Measurements from ENCODE around the gene NUAK1.

NUAK1 gene

DNA sequence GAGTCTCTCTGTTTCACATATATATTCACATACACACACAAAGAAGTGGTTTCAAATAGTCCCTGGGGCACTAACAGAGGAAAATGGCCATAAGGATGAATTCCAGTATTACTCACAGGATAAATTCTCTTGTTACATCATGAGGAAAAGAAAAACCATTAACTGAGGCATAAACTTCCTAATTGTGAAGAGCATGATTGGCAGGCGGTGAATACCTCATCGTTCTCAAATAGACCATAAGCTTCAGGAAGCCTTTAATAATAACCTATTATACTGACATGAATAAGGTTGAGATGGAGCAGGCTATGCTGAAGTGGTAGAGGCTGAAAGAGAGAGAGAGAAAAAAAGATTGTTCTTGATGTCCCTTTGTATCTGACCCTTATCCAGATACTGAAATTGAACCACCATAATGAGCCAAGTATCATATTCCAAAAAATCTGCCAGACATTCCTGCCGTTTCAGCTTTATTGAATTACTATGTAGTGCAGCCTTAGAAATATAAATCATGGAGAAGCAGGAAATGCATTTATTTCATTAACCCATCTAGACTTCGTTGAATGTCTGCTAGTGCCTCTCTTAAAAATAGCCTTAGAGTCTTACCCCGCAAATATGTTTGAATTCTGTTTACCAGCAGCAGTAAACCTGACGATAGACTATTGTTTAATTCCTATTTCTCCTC lies 86.8 kb downstream of the NUAK1 start:
- DNase-seq: no peak

DNA sequence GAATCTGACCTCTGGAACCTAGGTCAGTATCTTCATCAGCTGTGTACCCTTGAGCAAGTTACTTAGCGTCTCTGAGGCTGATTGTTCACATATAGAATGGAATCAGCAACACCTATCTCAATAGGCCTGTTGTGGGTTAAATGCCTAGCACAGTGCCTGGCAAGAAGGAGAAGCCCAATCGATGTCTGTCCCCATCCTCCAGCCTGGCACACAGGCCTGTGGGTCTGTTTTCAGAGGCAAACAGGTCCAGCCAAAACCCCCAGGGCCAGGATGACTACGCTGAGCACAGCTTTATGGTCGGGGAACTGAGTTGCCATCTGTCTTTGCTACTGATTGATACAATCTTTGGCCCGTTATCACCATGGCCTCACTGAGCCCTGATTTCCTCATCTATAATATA lies 89.2 kb downstream of the NUAK1 start:
- DNase-seq: no peak

DNA sequence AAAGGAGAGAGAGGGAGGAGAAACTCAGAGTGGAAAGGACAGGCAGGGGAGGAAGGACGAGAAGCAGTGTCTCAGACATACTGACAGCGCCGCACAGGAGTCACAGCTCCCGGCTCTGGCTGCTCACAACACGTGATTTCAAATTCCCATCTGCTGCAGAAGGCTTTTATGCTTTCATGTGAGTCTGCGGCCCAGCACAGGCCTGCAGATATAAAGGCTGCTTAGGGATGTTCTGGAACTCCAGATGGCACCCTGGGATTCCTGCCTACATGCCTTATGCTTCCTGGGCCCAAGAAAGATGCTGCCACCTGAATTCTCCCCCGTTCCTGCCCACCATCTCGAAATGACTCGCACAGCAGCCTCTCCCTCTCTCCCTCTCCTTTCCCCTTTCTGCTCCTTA lies 89.6 kb downstream of the NUAK1 start:
- DNase-seq: no peak

DNA sequence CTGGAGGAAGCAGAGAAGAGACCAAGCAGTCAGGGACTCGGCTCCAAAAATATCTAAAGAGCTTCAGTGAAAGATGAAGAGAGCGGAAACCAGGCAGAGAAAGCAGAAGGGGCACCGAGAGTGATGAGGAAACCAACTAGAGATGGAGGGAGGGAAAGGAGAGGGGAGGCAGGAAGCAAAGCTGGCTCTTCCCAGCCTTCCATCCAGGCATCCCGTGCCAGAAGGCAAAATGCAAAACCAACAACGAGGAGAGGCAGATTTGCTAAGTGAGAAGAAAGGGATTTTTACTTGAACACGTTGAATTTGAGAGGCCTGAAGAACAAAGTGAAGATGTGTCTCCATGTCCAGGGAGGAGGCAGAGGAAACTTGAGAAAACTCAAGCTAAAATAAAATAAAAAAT lies 90.1 kb downstream of the NUAK1 start:
- no peak for DNase-seq

DNA sequence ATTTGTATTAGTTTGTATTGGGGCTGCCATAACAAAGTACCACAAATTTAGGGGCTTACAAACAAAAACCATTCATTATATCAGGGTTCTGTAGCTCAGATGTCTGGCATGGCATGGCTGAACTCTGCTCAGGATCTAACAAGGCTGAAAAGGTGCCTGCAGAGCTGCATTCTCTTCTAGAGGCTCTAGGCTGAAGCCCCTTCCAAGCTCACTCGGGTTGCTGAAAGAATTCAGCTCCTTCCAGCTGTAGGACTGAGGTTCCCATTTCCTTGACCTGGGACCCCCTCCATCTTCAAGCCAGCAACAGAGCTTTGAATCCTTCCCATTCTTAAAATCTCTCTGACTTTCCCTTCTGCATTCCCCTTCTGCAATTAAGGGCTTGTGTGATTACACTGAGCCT lies 90.7 kb downstream of the NUAK1 start:
- DNase-seq: no peak

DNA sequence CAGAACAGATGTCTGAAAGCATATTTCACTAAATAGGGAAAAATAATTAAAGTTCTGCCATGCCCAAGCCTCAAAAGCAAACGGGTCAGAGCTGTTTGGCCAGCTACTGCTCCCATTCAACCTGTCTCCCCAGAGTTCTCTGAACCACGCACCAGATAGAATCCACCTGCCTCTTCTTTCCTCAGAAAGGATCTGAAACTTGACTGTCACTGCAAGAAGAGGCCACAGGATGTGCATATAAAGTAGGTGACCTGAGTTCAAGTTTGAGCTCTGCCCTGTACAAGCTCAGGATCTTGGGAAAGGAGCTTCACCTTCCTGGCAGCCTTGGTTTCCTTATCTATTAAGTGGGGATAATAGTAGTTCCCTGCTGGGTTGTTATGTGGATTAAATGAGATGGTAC lies 91.8 kb downstream of the NUAK1 start:
- no peak for DNase-seq

DNA sequence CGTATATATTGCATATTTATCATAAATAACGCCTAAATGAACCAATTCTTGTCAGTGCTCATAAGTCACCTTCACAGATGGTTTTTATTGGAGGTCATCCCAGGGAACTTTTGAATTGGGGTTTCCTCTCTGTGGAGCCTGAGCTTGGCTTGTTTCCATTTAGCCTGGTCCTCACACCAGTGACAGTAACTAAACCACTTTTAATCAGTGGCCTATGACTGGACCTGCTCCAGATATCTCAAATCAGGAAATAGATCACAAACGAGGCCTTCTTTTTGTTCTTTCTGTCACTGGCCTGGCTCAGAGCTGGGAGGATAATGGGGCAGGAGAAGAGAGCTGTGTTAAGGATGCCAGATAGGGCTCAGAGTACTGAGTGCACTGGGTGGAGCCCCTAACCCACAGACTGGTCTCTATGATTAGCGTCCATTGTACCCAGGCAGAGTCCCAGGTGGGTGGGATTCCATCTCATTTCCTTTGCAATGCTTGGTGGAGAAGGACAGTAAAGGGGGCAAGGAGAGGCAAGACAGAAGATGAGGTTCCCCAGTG lies 92.4 kb downstream of the NUAK1 start:
- no peak for DNase-seq

DNA sequence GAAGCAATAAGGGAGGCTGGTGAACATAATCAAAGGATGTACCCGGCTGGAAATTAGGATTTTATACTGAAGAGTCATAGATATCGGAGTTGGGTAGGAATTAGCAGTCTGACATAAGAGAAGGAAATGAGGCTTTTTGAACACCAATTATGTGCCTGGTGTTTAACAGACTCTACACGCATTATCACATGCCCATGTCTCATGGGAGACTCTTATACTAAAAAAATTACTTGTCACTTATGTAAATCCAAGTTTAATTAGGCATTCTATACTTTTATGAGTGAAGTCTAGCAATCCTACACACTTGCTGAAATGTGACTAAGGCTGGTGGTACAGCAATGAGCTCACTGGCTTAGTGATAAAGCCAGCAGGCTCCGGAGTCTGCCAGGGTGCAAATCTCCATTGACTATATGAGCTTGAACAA lies 93.5 kb downstream of the NUAK1 start:
- no peak for DNase-seq

DNA sequence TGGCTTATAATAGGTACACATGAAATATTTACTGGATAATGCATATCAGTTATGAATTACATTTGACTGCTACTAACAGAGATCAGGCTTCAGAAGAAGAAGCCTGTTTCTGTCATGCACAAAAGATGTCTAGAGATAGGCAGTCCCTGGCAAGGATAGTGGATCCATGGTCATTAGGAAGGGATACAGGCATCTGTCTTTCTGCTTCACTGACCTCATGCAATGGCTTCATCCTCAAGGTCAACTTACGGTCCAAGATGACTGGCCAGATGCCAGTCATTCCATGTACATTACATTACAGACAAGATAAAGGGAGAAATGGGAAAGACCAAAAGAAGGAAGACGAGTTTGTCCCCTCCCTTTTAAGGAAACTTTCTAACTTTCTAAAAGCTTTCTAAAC lies 94.0 kb downstream of the NUAK1 start:
- DNase-seq: no peak

DNA sequence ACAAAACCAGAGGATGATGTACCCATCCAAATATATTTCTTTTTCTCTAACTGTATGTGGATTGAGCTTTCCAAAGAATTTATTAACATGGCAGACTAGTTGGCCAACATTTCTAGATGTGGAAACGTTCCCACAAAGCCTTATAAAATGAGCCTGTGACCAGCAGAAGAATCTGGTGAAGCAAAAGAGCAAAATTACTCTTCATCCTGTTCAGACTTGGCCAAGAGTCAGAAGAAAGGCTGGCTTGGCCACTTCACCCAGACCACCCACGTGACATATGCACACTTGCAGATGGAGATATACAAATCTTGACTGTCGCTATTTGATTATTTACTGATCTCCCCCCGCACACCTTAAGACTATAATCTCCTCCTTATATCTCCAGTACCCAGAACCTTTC lies 96.7 kb downstream of the NUAK1 start:
- no peak for DNase-seq

DNA sequence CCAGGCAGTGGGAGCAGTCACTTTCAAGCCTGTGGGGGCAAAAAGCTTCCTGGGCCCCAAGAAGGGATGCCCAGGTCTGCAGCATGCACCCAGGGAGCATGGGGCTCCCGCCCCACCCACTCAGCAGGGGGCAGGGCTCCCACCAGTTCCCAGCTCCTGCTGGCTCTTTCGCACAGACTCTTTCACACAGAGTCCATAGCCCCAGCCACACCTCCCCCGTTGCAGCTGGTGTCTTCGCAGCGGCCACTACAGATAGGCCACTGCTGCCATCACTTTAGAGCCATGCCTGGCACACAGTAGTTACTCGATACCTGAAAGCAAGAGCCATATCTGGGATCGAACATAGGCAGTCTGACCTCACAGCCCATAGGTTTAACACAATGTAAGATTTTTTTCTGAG lies 98.2 kb downstream of the NUAK1 start:
- no peak for DNase-seq

DNA sequence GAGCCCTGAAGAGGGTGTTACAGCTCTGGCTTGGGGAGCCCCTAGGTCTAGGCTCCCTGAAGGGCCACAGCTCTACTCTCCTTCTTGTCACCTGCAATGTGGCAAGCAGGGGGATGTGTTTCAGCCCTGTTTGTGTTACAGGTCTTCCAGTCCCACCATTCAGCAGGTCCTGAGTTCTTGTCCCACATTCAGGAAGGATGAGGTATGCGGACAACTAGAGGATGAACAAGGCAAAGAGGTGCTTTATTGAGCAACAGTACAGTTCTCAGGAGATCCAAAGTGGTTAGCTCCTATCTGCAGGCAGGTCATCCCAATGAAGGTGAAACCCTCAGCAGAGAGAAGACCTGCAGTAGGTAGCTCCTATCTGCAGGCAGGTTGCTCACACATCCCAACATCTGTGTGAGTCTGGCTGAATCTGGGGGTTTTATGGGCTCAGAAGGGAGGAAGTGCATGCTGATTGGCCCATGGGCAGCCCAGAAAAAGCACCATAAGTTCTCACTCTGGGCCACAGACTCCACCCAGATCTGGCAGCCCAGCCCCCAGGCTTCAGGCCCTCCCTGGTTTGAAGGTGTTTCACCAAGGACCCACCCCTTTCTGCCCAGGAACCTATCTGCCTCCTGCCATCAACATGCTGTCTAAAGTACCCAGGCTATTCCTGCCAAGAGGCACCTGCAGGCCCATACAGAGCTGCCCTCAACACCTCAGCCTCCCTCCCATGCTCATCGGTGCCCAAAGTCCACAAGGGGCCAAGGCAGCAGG lies 98.9 kb downstream of the NUAK1 start:
- no peak for DNase-seq

DNA sequence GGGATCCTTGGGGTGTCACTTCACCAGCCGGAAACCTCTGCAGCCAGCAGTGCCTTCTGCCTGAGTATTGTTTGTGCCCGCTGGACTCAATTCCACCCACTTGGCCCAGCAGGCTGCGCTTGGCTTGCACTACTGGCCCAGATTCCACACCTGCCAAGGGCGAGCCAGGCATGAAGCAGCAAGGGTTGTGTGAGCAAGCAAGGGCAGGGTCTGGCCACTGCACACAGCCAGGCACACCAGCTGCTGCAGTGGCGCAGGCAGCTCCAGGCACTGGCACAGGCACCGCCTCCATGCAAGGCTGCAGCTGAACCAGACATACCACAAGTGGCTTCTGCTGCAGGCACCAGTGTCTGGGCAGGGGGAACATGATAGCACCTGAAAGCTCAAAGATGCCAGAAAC lies 99.5 kb downstream of the NUAK1 start:
- DNase-seq: no peak

DNA sequence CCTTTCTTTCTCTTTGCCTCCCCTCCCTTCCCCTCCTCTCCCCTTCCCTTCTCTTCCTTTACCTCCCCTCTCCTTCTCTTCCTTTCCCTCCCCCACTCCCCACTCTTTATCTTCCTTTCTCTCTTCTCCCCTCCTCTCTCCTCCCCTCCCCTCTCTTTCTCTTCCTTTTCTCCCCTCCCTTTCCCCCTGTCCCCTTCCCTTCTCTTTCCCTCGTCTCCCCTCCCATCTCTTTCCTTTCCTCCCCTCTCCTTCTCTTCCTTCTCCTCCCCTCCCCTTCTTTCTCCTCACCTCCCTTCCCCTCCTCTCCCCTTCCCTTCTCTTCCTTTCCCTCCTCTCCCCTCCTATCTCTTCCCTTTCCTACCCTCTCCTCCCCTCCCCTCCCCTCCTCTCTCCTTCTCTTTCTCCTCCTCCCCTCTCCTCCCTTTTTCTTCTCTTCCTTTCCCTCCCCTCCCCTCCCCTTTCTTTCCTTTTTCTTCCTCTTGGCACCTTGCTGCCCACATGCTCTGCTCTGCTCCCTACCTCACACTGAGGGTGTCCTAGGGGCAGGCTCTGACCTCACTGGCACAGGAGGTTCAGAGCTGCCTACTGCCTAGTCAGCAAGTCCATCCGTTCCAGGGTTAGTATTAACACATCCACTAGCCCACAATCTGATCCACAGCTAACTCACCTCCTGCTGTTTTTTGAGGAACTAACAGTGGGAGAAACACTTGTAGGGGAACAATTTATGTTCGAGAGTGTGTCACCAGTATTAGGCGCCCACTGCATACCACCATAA lies 101.0 kb downstream of the NUAK1 start:
- DNase-seq: no peak

DNA sequence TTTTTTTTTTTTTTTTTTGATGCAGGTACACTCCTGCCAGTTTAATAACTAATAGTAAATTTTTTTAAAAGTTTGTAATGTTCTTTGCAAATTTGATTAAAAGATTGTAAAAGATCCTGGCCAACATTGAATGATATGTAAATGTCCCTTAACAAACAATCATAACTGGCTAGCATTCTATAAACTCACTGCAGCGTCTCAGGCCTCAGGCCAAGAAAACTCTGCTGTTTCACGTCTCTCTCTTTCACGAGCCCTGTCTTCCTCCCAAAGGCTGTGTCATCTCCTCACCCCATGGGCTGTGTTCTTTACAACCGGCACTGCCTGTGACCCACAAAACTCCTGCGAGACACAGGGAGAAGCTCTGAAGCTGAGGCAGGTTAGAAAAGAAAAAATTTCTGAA lies 103.3 kb downstream of the NUAK1 start:
- no peak for DNase-seq

DNA sequence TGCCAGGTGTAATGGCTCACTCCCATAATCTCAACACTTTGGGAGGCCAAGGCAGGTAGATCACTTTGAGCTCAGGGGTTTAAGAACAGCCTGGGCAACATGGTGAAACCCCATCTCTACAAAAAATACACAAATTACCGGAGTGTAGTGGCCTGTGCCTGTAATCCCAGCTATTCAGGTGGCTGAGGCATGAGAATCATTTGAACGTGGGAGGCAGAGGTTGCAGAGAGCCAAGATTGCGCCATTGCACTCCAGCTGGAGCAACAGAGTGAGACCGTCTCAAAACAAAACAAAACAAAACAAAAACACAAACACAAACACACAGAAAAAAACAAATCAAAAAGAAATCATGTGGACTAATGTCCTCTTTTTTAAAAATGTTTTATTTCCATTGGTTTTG lies 104.4 kb downstream of the NUAK1 start:
- no peak for DNase-seq

DNA sequence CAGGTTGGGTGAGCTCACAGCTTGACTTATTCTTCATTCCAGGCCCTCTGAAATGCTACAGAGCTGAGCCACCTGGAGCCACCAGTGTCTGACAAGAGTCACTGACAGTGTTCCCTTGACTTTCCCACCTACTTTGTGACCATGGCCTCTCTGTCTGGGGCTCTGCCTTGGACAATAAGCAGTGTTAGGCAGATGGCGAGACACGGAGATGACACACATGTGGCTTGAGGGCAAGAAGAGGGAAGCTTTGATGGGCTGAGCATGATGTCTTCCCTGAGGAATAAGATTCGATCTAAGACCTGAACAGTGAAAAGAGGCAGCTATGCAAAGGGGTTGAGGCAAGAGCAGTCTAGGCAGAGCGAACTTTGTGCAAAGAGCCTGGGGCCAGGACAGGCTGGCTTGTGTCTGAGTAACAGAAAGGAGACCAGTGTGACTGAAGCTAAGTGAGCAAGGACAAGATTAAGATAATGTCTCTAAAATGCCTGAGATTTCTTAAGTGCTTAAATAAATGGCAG lies 105.5 kb downstream of the NUAK1 start:
- no peak for DNase-seq

DNA sequence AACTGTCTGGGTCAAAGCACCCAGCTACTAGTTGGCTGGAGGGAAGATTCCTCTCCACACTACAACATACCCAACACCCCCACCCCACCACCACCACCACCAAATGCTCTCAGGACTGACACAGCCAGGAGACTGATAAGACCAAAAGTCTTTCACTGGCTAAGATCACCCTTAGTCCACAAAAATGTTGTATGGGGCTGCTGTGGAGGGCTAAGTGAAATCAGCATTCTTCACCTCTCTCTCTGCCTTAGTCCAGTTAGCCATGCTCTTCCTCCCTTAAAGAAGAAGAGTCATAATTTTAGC lies 106.2 kb downstream of the NUAK1 start:
- DNase-seq: no peak

DNA sequence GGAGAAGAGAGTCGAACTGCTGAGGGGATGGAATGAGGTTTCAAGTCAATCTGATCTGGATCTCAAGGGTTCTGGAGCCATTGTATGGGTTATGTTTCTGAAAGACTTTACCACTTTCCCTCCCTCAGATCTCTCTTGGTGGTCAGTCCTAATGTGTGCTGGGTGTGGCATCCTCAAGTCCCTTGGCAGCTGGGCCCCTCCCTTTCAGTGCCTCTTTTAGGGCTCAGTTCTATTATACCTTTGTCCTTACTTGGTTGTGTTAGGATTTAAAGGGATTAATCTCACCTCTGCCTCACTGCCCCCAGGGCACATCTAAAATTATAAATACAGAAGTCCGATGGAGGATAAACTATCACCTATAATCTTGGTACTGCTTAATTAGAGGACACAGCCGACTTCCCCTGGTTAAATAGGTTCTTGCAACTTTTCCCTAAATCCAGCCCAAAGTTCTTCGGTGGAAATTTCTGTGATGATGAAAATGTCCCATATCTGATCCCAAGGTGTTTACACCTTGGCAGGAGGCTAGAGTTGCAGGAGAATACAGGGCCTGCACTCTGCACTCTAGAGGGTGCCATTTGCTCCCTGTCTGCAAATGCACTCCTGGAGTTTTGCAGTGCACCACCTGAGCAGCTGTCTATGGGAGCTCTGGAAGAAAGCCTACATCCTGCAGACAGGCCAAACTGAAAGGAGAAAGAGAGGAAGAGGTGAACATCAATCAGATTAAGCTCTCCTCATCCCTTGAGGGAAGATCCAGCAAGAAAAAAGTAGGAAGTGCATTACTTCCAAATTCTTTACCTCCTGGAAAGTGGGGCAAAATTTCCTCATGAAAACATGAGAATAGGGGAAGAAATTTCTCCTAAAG lies 106.8 kb downstream of the NUAK1 start:
- no peak for DNase-seq

DNA sequence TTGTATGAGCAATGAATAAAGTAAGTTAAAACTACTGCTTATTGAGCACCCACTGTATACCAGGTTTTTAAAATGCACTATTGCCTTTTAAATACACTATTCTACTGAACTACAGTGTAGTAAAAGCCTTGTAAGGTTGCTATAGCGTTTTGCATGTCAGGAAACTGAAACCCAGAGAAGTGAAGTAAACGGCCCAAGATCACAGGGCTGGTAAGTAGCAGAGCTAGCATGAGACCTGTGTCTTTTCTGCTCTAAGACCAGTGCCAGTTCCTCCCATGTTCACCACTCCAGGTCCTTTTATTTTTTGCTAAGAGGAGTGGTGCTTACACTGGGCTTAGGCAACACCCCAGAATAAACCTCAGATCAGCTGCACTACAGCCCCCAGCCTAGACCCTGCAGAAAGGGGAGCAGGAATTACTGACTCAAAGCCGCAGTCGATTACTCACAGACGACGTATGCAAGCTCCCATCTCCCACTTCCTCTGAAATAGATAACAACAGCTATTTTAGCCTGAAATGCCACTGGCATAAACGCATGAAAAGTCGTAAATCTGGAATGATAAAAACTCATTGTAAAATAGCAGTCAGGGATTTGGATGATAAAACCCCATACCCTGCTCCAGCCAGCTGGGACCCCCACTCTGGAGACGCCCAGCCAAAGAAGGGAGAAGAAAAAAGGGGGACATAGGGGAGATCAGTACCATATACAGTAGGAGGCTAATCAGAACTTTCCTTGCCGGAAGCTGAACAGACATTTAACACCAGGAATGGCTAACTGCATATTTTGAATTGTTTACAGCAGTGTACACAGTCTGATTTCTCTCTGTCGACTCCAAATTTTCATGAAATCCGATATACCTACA lies 108.3 kb downstream of the NUAK1 start:
- DNase-seq: no peak

DNA sequence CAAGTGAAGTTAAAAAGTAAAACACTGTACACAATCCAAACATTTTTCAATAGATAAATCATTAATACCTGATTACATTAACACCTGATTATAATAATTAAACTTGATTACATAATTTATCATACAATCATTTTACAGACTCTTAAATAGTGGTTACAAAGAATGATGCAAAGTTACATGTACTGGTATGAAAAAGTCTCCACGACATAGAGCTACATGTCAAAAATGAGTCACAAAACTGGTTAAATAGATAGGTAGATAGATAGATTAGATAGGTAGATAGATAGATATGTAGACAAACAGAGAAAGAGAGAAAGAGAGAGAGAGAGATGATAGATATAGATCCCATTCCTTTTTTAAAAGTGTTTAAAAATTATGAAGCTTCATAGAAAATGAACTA lies 109.2 kb downstream of the NUAK1 start:
- no peak for DNase-seq

DNA sequence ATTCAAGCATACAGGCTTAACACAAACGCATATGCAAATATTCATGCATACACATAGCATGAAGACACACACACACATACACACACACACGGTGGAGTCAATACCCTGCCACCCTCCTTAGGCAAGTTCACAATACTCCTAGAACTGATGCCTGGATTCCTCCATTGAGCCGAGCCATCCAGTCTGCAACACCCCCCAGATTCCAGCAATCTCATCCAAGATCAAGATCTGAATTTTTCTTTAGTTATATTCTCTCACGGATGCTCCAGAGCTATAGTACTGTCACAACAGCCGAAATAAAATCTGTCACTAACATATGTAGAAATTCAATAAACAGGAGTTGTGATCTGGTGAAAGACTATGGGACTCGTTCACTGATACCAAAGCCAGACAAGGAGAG lies 110.8 kb downstream of the NUAK1 start:
- DNase-seq: no peak
